TTC549 (cell line): Measurements from ENCODE around the gene PERM1.
A peak's percentile ranks its signal among the peaks of the same experiment; 100 is the strongest.
"Not testable (repeated sequence)": the region's sequence is repeated elsewhere in the genome, so short reads cannot be mapped to it uniquely, and the experiment has no call there.

Experiments
- FAIRE-seq: peaks from 2 replicates; lab custom pipeline; 2012; peaks lifted over from hg19 to GRCh38; lab: Jason Lieb, UNC

PERM1 gene

DNA sequence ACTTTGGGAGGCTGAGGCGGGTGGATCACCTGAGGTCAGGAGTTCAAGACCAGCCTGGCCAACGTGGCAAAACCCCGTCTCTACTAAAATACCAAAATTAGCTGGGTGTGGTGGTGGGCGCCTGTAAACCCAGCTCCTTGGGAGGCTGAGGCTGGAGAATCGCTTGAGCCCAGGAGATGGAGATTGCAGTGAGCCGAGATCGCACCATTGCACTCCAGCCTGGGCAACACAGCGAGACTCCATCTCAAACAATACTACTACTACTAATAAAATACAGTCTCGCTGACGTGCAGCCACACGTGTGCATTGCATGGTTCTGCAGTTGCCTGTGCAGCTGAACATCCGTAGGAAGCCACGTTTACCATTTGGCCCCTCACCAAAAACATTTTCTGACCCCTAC is 35.1 kb downstream of the PERM1 start:
- FAIRE-seq: not testable (repeated sequence)

DNA sequence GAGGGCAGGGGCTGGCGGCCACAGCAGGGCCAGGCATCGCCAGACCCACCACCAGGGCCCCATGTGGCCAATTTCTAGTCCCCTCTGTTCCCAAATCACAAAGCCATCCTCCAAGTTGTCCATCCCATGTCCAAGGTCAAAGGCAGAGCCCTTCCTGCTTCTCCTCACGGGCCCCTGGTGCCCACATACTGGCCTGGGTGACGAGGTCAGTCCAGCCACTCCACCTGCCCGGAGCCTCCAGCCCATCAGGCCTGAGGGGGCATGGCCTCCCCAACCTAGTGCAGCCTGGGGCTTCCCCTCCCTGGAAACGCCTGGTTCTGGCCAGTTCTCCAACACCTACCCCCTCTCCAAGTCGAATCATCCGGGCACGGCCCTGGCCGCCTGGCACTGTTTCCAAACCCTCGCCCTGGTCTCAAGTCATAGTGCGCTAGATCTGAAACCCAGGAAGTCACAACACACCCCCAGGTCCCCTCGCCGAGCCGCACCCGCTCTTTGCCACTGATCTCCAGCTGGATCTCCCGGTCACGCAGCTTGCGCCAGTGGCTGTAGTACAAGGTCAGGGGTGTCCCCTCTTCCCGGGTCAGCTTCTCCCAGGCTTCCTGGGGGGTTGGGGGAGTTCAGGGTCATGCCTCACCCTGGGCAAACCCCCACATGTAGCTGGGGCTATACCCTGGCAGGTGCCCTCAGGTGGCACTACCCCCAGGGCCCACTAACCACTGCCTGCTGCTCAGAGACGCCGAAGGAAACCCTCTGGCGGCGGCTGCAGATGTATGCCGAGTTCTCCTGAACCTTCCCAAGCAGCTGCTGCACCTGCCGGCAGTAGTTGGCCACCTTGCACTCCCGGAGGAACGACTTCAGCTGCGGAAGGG is 36.0 kb downstream of the PERM1 start:
- no peak for FAIRE-seq

DNA sequence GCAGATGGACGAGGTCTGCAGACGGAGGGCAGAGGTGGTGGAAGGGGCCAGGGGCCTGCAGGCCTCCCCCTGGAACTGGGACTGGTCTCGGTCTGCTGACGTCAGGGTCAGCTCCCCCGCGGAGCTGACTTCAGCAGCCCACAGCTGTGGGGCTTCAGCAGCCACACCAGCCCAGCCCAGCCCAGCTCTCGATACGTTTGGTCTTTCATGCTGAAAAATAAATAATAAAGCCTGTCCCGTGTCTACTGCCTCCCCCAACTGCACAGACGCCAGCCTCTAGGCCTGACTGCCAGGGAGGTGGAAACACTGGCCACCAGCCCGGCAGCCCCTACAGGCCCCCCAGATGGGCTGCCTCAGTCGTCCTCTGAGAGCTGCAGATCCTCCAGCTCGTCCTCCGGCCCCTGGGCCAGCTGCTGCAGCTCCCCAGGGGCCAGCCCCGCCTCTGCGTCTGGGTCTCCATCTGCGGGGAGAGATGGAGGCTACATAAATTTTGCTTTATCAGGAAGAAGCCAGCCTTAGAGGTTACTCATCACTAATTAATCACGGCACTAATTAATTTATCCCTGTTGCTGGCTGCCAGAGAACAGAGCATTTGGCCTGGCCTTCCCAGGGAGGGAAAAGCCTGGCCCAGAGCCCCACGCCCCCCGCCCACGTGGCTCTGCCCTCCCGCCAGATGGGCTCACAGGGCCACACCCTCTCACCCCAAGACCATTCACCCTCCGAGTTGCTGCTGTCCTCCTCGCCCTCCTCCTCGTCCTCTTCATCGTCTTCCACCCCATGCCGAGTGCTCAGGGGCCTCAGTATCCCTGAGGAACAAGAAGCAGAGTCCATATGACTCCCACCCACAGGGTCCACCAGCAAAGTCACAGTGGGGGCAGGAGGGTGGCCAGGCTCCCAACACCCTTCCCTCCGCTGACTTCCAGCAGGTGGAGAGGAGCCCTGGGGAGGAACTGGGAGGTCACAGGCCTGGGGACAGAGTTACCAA is 37.3 kb downstream of the PERM1 start:
- FAIRE-seq: peak; percentile 85

DNA sequence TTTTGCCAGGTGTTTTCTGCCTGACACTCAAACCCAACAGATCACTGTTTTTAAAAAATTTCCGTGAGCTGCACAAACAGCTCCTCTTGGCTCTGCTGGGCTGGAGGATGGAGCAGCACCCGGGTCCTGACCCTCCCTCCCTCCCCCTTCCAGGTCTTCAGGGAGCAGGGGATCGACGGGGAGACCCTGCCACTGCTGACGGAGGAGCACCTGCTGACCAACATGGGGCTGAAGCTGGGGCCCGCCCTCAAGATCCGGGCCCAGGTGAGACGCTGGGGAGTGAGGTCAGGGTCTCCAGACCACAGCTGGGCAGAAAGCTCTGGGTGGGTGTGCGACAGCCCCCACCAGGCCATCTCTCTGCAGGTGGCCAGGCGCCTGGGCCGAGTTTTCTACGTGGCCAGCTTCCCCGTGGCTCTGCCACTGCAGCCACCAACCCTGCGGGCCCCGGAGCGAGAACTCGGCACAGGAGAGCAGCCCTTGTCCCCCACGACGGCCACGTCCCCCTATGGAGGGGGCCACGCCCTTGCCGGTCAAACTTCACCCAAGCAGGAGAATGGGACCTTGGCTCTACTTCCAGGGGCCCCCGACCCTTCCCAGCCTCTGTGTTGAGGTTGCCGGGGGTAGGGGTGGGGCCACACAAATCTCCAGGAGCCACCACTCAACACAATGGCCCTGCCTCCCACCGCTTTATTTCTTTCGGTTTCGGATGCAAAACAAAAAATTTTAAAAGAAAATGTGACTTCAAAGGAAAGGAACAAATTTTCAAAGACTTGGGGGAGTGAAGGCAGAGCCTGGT is 38.1 kb downstream of the PERM1 start:
- no peak for FAIRE-seq

DNA sequence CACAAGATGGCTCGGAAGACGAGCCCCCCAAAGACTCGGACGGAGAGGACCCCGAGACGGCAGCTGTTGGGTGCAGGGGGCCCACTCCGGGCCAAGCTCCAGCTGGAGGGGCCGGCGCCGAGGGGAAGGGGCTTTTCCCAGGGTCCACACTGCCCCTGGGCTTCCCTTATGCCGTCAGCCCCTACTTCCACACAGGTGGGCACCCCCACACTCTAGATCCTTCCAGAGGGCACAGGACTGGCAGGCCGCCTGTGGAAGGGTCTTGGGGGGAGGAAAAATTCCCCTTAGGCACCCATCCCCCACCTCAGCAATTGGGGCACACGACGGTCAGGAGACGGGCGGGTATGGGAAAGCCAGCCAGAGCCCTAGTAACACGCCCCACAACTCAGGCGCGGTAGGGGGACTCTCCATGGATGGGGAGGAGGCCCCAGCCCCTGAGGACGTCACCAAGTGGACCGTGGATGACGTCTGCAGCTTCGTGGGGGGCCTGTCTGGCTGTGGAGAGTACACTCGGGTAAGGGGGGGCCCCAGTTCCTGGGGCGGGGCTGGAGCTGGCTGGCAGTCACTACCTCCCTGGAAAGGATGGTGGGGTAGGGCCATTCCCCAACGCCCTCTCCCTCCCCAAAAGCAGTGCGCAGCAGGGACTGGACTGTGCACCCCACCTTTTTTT is 38.9 kb downstream of the PERM1 start:
- FAIRE-seq: no peak

DNA sequence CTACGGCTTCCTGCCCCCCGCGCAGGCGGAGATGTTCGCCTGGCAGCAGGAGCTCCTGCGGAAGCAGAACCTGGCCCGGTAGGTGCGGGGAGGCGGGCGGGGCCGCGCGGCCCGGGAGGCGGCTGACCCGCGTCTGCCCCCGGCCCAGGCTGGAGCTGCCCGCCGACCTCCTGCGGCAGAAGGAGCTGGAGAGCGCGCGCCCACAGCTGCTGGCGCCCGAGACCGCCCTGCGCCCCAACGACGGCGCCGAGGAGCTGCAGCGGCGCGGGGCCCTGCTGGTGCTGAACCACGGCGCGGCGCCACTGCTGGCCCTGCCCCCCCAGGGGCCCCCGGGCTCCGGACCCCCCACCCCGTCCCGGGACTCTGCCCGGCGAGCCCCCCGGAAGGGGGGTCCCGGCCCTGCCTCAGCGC is 39.5 kb downstream of the PERM1 start:
- no peak for FAIRE-seq

DNA sequence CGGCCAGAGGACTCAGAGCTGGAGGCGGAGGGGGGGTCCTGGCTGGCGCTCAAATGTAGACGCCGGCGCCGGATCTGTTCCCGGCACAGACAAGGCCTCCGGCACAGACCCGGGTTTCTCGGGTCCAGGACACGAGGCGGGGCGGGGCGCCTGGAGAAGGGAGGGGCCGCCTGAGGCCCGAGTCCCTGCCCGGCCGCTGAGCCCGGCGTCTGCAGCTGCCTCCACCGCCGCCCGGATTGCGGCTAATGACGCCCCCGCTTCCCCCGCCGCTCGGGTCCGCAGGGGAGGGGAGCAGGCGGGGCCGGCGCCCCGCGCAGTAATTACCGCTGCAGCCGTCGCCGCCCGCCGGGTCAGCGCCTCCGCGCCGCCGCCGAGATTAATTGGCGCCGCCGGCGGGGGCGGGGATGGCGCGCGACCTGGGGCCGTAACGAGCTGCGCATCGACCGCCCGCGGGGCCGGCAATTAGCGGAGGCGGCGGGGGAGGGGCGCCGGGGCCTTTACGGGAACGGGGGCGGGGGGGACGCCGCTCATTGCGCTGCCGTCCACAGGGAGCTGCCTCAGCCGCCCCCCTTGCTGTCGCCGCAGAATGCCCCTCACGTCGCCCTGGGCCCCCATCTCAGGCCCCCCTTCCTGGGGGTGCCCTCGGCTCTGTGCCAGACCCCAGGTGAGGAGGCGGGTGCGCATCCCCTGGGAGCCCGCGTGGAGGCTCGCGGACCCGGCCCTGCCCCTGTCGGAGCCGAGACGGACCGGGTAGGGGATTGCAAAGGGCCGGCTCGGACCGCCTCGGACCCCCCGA is 40.1 kb downstream of the PERM1 start:
- FAIRE-seq: no peak

DNA sequence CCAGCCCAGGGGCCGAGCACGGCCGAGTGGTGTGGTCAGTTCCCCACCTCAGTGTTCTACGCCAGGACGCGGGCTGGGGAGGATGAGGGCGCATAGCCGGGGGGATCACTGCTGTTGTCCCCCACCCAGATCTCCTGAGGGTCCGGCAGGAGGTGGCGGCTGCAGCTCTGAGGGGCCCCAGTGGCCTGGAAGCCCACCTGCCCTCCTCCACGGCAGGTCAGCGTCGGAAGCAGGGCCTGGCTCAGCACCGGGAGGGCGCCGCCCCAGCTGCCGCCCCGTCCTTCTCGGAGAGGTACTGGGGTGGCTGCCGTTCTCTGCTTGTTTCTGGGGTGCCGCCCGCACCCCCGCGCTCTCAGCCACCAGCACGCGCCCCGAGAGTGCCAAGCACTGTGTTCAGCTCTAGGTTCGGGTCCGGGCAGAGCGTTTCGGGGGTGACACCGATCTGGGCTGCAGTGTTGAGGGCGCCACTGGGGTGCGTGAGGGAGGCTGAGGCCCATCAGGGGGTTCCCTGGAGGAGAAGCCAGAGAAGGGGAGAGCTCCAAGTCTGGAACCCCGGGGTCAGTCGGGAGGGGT is 40.8 kb downstream of the PERM1 start:
- FAIRE-seq: no peak

DNA sequence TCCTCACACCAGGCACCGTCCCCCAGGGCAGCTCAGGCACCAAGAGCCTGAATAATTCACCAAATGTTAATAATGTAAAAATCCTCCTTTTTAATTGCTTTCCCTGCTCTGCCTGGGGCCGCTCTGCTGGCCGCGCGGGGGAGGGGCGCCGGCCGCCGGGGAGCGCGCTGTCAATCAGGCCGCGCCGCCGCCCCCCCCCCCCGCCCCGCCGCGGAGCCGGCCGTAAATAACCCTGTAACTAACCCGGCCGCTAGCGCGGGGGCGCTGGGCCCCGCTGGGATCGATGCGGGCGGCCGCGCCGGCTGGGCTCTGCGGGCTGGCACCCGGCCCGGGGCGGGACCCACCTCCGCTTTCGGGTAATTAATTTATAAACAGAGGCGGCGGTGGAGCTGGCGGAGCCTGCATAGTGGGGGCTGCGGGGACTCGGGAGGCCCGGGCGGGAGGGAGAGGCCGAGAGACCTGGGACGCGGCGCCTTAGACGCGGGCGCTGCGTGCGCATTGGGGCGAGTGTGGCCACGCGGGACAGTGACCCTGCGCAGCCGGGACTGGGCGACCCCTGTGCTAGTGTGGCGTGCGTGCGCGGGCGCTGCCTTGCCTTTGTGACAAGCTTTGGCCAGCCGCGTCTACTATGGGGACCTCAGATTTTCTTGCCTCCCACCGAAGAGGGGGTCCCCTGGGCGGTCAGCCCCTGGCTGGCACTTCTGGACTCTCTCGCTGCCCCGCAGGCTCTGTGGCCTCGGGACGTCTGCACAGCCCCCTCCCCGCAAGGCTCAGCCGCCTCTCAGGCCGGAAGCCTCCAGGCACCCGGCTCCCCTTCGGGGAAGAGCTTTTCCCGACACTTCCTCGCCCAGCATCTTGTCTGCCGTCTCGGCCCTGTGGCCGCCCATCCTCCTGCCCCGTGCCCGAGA is 41.5 kb downstream of the PERM1 start:
- FAIRE-seq: no peak

DNA sequence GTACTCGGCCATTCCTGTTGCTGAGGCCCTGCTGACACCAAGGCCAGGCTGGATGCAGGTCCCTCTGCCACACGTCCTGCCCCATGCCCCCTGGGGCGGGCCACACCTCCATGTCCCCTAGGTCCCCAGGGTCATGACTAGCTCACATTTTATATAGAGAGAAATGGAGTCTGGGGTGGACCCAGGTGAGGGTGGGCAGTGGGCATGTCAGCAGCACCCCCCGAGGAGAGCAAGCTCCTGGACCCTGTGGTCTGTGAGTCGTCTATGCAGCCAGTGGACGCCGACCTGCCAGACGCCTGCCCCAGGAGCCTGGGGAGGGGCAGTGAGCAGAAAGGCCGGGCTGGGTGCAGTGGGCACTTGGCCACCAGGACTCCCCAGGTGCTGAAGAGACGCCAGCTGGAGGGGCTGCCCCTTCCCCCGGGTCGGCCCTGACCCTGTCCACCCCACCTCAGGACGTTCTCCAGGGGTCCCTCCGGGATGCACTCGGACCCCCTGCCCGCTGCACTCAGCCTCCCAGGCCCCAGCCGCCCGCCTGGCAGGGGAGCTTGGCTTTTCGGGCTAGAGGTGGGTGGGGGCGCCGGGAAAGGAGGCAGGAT is 42.3 kb downstream of the PERM1 start:
- no peak for FAIRE-seq

DNA sequence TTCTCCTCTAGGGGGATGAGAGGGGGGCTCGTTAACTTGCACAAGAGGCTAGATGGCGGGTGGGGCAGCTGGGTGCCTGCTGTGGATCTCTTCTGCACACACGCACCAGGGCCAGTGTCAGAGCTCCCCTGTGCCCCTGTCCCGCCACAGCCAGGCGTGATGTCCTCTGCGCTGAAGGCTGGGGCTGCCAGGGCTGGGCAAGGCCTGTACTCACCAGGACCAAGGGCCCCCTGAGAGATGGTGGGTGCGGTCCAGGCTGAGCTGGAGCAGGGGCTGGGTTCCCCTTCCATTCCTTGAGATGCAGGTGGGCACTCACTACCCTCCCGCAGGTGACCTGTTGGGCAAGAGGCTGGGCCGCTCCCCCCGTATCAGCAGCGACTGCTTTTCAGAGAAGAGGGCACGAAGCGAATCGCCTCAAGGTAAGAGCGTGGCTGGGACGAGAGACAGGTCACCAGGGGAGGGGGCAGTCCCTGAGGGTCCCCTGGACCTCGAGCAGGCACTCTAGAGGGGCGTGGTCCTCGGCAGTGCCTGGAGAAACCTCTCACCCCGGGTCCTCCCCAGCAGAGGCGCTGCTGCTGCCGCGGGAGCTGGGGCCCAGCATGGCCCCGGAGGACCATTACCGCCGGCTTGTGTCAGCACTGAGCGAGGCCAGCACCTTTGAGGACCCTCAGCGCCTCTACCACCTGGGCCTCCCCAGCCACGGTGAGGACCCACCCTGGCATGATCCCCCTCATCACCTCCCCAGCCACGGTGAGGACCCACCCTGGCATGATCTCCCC is 43.0 kb downstream of the PERM1 start:
- FAIRE-seq: no peak

DNA sequence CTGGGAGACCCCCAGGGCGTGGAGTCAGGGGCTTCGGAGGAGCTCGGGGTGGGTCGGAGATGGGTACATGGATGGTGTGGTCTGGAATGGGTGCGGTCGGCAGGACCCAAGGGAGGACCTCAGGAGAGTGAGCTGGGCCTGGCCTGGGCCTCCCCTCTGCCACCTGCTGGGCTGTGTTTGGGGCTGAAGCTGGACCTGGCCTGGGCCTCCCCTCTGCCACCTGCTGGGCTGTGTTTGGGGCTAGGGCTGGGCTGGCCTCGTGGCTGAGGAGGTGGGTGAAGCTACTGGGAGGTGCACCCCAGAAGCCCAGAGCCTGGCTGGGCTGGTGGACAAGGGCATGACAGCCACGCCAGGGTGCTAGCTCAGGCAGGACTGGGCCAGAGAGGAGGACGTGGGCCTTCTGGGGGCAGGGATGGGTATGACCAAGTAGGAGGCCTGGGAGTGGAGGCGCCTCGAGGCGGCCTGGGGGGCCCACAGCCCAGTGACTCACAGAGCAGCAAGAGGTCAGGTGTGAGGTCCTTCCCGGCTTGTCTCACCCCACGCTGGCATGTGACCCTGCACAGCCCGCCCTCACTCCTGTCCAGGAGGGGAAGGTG is 43.7 kb downstream of the PERM1 start:
- no peak for FAIRE-seq

DNA sequence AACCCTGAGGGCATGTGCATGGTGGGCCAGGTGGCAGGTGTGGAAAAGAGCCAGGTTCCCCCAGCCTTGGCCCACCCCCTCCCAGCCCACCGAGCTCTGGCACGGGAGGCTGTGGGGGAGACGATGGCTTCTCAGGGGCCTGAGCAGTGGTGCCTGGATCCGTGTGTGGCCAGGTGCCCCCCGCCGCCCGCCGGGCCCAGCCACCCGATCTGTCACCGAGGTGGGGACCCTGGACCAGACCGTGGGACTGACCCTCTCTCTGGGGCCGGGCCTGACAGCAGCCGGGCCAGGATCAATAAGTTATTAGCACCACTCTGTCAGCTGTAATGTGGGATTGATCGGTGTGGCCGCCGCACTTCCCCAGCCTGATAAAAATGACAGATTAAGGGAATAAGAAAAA is 44.4 kb downstream of the PERM1 start:
- FAIRE-seq: no peak

DNA sequence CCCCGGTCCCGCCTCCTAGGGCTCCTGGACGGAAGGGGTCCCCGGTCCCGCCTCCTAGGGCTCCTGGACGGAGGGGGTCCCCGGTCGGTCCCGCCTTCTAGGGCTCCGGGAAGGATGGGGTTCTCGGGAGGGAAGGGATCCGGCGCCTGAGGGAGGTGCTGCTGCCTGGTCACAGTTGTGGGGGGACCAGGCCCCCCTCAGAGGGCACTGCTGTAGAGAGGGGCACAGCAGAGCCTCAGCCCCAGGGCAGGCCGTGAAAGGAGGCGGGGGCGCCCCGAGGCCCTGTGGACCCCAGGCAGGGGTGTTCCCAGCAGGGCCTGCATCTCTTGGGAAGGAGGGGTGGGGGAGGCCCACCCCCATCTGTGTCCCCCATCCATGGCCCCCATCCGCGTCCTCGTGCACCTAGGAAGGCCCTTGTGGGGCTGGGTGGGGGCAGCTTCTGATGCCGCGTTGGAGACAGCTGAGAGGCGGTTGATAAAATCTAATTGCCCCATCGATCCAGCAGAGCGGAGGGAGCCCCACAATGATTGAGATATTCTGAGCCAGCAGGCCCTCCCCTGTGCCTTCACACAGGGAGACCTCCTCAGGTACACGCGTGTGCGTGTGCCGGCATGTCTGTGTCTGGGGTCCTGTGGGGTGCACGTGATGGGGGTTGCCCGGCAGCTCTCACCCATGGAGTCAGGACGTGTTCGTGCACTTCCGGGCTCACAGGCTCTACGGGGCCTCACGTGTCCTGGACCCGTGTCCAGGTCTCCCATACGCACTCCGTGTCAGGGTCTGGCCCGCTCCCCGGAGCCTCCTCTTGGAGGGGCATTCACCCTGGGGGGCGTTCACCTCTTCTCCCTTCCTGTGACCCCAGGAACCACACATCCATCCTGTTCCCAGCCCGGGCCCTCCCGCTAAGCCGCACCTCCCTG is 45.3 kb downstream of the PERM1 start:
- no peak for FAIRE-seq

DNA sequence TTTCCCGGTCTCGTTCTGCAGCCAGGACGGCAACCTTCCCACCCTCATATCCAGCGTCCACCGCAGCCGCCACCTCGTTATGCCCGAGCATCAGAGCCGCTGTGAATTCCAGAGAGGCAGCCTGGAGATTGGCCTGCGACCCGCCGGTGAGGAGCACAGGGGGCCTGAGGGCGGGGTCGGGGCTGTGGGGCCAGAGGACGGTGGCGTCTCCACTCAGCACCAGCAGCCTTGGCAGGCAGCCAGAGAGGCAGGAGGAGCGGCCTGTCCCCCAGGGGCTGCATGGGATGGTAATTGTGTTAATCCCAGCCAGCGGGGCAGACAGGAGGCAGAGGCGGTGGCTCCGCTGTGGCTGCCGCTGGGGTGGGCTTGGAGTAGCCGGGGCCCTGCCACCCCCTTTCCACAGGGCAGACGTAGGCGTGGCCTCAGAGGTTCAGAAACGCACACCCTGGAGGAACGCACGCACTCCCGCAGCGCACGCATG is 46.1 kb downstream of the PERM1 start:
- no peak for FAIRE-seq

DNA sequence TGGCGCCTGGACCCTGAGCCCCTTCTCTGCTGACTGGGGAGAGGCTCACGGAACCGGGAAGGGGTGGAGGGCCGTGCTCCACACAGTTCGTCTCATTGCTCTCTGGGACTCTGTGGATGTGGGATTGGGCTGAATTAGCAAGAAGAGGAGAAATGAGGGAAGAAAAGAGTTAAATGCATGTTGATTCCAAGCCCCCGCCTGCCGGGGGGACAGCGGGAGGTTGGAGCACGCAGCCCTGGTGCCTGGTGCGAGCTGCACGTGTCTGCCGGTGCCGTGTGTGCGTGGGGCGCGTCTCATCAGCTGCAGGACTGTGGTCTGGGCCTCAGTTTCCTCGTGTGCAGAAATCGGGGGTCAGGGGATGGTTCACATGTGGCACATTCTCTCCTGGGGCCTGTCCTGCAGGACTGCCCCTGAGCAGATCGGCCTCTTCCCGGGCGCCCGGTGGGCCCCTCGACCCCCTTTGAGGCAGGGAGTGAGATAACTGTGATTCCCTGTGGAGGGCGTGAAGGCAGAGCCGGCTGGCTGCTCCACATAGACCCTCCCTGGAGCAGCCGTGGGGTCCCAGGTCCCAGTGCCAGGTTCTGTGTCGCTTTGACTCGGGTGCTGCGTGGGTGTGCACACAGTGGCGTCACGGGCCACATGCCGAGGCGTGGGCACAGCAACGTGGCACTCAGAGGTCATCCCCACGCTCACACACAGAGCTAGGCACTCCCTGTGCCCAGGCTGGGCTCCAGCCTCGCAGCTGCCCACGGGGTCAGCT is 46.7 kb downstream of the PERM1 start:
- FAIRE-seq: no peak
